Vagina (tissue), 2 donors: ENCODE results near the gene UPF3A. TPM values are rescaled to one million over a fixed set of nuclear protein-coding genes. Genes with fewer than 3 reads are reported as not detected.

Experiments
- DNase-seq, 2 donors: peaks; one replicate each; pipeline ENCODE4 v3.0.0-alpha.2; 2017; ENCODE audit errors: extremely low spot score in 2 of 2
- H3K27ac ChIP-seq: fragments of 200-600 bp; sonication (generic); one replicate; pipeline ENCODE4 v1.5.1; 2019
- H3K27me3 ChIP-seq: fragments of 200-600 bp; sonication (generic); one replicate; pipeline ENCODE4 v1.5.1; 2019
- H3K36me3 ChIP-seq, 2 donors: fragments of 200-600 bp; sonication (generic); one replicate each; pipeline ENCODE4 v1.5.1; 2017 to 2019
- H3K4me1 ChIP-seq: fragments of 200-600 bp; sonication (generic); one replicate; pipeline ENCODE4 v1.5.1; 2019
- H3K4me3 ChIP-seq, 2 donors: fragments of 200-600 bp; sonication (generic); 1 replicate in 1 of 2; 2 replicates in 1 of 2; pipeline ENCODE4 v1.5.1; 2016 to 2019
- H3K9me3 ChIP-seq: fragments of 200-600 bp; sonication (generic); one replicate; pipeline ENCODE4 v1.5.1; 2019
- POLR2A ChIP-seq, 2 donors: fragments of 450-650 bp; IDR thresholded peaks; one replicate each; pipeline ENCODE4 v1.6.1; 2017; ENCODE audit warnings: antibody characterized with exemption in 2 of 2, mild to moderate bottlenecking in 2 of 2, moderate library complexity in 2 of 2
- POLR2AphosphoS5 ChIP-seq, 2 donors: sonication (generic); formaldehyde crosslinking; IDR thresholded peaks; one replicate each; pipeline ENCODE4 v1.9.0; 2017; ENCODE audit warnings: antibody characterized with exemption in 2 of 2, mild to moderate bottlenecking in 2 of 2, low read depth in 1 of 2; ENCODE audit not compliant: insufficient read depth in 1 of 2
- intact Hi-C: fragments of 100-400 bp; cut with DNase I; formaldehyde crosslinking; loops from one replicate; pipeline ENCODE4 v1.15.1; 2023
- total RNA-seq: library from RNA; depleted of rRNA; stranded (reverse); fragments of >200 nt; gene quantifications from one replicate; pipeline ENCODE4 v1.2.3, GENCODE V29; 2016
- TF ChIP-seq, protein P1 (sequence below), 3 experiments: fragments of 450-650 bp in 2 of 3; fragments of 200-600 bp in 1 of 3; sonication (generic) in 1 of 3; IDR thresholded peaks; one replicate each; pipeline ENCODE4 v1.5.1; 2017 to 2019; ENCODE audit warnings: antibody characterized with exemption in 3 of 3, mild to moderate bottlenecking in 2 of 3, moderate library complexity in 2 of 3

Gene UPF3A
- total RNA-seq, 1 donor from 2014 or later, result 31.2 TPM

DNA sequence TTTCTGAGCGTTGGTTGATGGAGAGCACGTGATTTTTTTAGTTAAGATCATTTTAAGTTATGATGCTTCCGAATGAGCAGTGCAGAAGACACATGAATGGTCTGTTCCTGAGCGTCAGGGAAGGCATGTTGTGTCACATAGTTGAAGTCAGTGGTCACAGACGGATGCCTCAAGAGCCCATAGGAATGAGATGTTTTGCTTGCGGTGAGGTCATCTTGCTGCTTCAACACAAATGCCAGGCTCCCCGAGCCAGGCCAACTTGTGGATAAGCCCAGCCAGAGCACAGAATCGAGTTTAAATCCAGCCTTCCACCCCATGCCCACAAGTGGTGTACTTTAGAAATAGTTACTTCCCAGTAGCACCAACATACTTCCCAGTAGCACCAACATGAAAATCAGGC, 5.4 kb downstream of the UPF3A start:
- peaks cover 19% of the 10 kb centered on the region for H3K4me1 ChIP-seq
- H3K27ac ChIP-seq, result no peak overlapping the region
- peaks cover 0 to 39% of the 10 kb centered on the region in 2 donors for H3K36me3 ChIP-seq
- no peaks in the 10 kb centered on the region for H3K27me3 ChIP-seq
- intact Hi-C loops, result no loop called here
- no peak overlapping the region for H3K4me3 ChIP-seq
- TF ChIP-seq POLR2A (IDR thresholded peaks at IDR 0.05) (no peak), POLR2AphosphoS5 (IDR thresholded peaks at IDR 0.05; ENCODE audit: insufficient read depth in 1 of 2, low read depth in 1 of 2) (no peak)
- TF ChIP-seq, protein P1, sequence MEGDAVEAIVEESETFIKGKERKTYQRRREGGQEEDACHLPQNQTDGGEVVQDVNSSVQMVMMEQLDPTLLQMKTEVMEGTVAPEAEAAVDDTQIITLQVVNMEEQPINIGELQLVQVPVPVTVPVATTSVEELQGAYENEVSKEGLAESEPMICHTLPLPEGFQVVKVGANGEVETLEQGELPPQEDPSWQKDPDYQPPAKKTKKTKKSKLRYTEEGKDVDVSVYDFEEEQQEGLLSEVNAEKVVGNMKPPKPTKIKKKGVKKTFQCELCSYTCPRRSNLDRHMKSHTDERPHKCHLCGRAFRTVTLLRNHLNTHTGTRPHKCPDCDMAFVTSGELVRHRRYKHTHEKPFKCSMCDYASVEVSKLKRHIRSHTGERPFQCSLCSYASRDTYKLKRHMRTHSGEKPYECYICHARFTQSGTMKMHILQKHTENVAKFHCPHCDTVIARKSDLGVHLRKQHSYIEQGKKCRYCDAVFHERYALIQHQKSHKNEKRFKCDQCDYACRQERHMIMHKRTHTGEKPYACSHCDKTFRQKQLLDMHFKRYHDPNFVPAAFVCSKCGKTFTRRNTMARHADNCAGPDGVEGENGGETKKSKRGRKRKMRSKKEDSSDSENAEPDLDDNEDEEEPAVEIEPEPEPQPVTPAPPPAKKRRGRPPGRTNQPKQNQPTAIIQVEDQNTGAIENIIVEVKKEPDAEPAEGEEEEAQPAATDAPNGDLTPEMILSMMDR (IDR thresholded peaks at IDR 0.05), result no peak
- no peak for DNase-seq
- H3K9me3 ChIP-seq, result no peaks in the 10 kb centered on the region

DNA sequence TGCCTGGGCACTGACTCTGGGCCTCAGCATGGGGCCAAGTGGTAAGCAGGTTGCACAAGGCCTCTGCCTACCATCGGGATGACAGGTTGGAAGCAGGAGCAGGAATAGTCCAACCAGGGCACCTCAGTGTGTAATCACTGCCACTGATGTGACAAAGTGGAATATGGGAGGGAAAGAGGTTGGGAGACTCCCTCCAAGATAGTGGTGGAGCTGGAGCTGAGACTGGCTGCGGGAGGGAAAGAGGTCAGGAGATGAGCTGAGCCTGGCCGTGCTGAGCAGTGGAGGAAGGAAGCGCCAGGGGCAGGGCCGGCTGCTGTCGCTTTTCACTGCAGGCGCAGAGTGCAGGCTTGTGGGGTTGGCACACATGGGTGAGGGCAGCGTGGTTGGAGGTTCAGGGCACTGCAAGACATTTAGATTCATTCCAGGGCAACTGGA, 6.8 kb downstream of the UPF3A start:
- peaks cover 0 to 49% of the 10 kb centered on the region in 2 donors for H3K36me3 ChIP-seq
- no peak overlapping the region for H3K4me3 ChIP-seq
- intact Hi-C loops, result no loop called here
- TF ChIP-seq, protein P1 (IDR thresholded peaks at IDR 0.05), result no peak
- TF ChIP-seq POLR2A (IDR thresholded peaks at IDR 0.05), result no peak
- no peak for TF ChIP-seq POLR2AphosphoS5 (IDR thresholded peaks at IDR 0.05; ENCODE audit: insufficient read depth in 1 of 2, low read depth in 1 of 2)
- no peaks in the 10 kb centered on the region for H3K9me3 ChIP-seq
- peaks cover 10% of the 10 kb centered on the region for H3K4me1 ChIP-seq
- no peaks in the 10 kb centered on the region for H3K27me3 ChIP-seq
- H3K27ac ChIP-seq, result no peak overlapping the region
- DNase-seq, result no peak

GRCh38 chr13:114296448-114296847, 15.0 kb downstream of the UPF3A start:
- Histone ChIP-seq H3K9me3 (no peaks in the 10 kb centered on the region), H3K36me3 (peaks cover 0 to 27% of the 10 kb centered on the region in 2 donors)
- intact Hi-C loops, result no loop called here

GRCh38 chr13:114296902-114297301, 15.5 kb downstream of the UPF3A start:
- no peak for TF ChIP-seq POLR2AphosphoS5 (IDR thresholded peaks at IDR 0.05; ENCODE audit: insufficient read depth in 1 of 2, low read depth in 1 of 2)
- no peaks in the 10 kb centered on the region for H3K9me3 ChIP-seq
- H3K36me3 ChIP-seq, result peaks cover 0 to 24% of the 10 kb centered on the region in 2 donors
- intact Hi-C loops, result no loop called here
- H3K27ac ChIP-seq, result no peak overlapping the region
- no peaks in the 10 kb centered on the region for H3K4me1 ChIP-seq
- no peak overlapping the region for H3K4me3 ChIP-seq
- H3K27me3 ChIP-seq, result no peaks in the 10 kb centered on the region
- no peak for DNase-seq

More at GRCh38 chr13:114296448-114296847, 15.0 kb downstream of the UPF3A start:
- Histone ChIP-seq H3K27ac (no peak overlapping the region), H3K4me3 (no peak overlapping the region), H3K4me1 (no peaks in the 10 kb centered on the region), H3K27me3 (no peaks in the 10 kb centered on the region)
- no peak for DNase-seq
- no peak for TF ChIP-seq POLR2AphosphoS5 (IDR thresholded peaks at IDR 0.05; ENCODE audit: insufficient read depth in 1 of 2, low read depth in 1 of 2)
- TF ChIP-seq, protein P1 (IDR thresholded peaks at IDR 0.05), result no peak
- TF ChIP-seq POLR2A (IDR thresholded peaks at IDR 0.05), result no peak

- no peak for DNase-seq
- intact Hi-C loops, result no loop called here
- no peak overlapping the region for H3K4me3 ChIP-seq
- H3K27ac ChIP-seq, result no peak overlapping the region
- H3K36me3 ChIP-seq, result peaks cover 0 to 32% of the 10 kb centered on the region in 2 donors
- no peaks in the 10 kb centered on the region for H3K4me1 ChIP-seq
- H3K27me3 ChIP-seq, result no peaks in the 10 kb centered on the region
- TF ChIP-seq, protein P1 (IDR thresholded peaks at IDR 0.05), result no peak
- TF ChIP-seq POLR2A (IDR thresholded peaks at IDR 0.05) (no peak), POLR2AphosphoS5 (IDR thresholded peaks at IDR 0.05; ENCODE audit: insufficient read depth in 1 of 2, low read depth in 1 of 2) (no peak)
- H3K9me3 ChIP-seq, result no peaks in the 10 kb centered on the region
These were observed 17.5 kb downstream of the UPF3A start for GRCh38 chr13:114298866-114299265.
